Astrocyte (in vitro differentiated cells and primary cell): ENCODE results near the gene CENPU.

ENCODE experiments used
- CTCF ChIP-seq: IDR thresholded peaks from 2 replicates; pipeline ENCODE4 v1.5.1; 2011; ENCODE audit warnings: low read depth, mild to moderate bottlenecking, inconsistent platforms, low read length, moderate library complexity; ENCODE audit not compliant: insufficient read depth
- EZH2 ChIP-seq: IDR thresholded peaks from 2 replicates; pipeline ENCODE4 v1.6.1; 2012; ENCODE audit warnings: mild to moderate bottlenecking, low read length, inconsistent platforms; ENCODE audit not compliant: insufficient read depth

GRCh38 chr4:184647266-184648053 is 86.4 kb downstream of the CENPU start:
- TF ChIP-seq CTCF (no peak), EZH2 (no peak)
